ENCODE results near the gene PGM1. TPM values are rescaled to one million over a fixed set of nuclear protein-coding genes. Genes with fewer than 3 reads are reported as not detected.

PGM1 gene
- total and polyA plus RNA-seq, 8 donors = 11.3 to 82.8 (median 28.9) TPM

- H3K9me3 ChIP-seq = no peaks in the 10 kb centered on the region
- WGBS, 5 donors = 90 to 99% (median 95%) methylated on average over 3 of the region's 3 CpGs
- H3K36me3 ChIP-seq = no peaks in the 10 kb centered on the region
- no peak for DNase-seq
- intact Hi-C loops (cut with DNase I; ENCODE audit: low total_unique reads) = no loop called here
- no peak for TF ChIP-seq POLR2AphosphoS5 (IDR thresholded peaks at IDR 0.05)
- no peak for TF ChIP-seq POLR2A (IDR thresholded peaks at IDR 0.05)
- peaks cover 5 to 28% (median 16%) of the 10 kb centered on the region in 4 donors for H3K4me1 ChIP-seq
- no peak overlapping the region for H3K27ac ChIP-seq
- H3K27me3 ChIP-seq = no peaks in the 10 kb centered on the region
- no peak overlapping the region for H3K4me3 ChIP-seq
These were observed 84.3 kb downstream of the PGM1 start for GRCh38 chr1:63677497-63677896.

GRCh38 chr1:63678200-63678599 lies 85.0 kb downstream of the PGM1 start:
- TF ChIP-seq POLR2A (IDR thresholded peaks at IDR 0.05) (no peak), EP300 (IDR thresholded peaks at IDR 0.05) (no peak), CTCF (IDR thresholded peaks at IDR 0.05) (no peak), POLR2AphosphoS5 (IDR thresholded peaks at IDR 0.05) (no peak)
- Histone ChIP-seq H3K36me3 (no peaks in the 10 kb centered on the region), H3K27me3 (no peaks in the 10 kb centered on the region), H3K4me1 (peaks cover 5 to 28% (median 16%) of the 10 kb centered on the region in 4 donors), H3K4me3 (no peak overlapping the region), H3K9me3 (no peaks in the 10 kb centered on the region), H3K27ac (no peak overlapping the region)
- no peak for DNase-seq
- 21 to 55% (median 32%) methylated on average over 1 of the region's 1 CpG for WGBS, 5 donors
- intact Hi-C loops (cut with DNase I; ENCODE audit: low total_unique reads) = no loop called here

DNA sequence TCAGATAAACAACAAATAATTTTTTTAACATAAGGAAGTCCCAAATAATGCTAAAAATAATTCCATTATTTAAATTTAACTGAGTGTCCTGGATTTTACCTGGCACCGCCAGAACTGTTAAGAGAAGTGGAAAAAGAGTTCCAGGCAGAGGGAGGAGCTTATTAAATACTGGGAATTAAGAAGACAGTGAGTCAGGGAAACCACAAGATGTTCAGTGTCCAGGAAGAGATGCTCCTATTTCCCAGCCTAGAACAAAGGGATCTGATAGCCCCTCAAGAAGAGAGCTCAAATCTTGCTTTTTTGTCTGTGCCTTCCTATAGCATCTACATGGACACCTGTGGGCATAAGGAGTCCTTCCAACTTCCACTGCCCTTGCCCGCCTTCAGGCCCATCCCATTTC lies 85.9 kb downstream of the PGM1 start:
- Histone ChIP-seq H3K27ac (no peak overlapping the region), H3K4me3 (no peak overlapping the region), H3K36me3 (no peaks in the 10 kb centered on the region), H3K27me3 (no peaks in the 10 kb centered on the region), H3K4me1 (peaks cover 5 to 22% (median 13%) of the 10 kb centered on the region in 4 donors), H3K9me3 (no peaks in the 10 kb centered on the region)
- 88 to 95% (median 90%) methylated on average over 2 of the region's 2 CpGs for WGBS, 5 donors
- no peak for TF ChIP-seq POLR2A (IDR thresholded peaks at IDR 0.05)
- no peak for TF ChIP-seq EP300 (IDR thresholded peaks at IDR 0.05)
- no peak for TF ChIP-seq CTCF (IDR thresholded peaks at IDR 0.05)
- TF ChIP-seq POLR2AphosphoS5 (IDR thresholded peaks at IDR 0.05) = no peak
- intact Hi-C loops (cut with DNase I; ENCODE audit: low total_unique reads) = no loop called here
- DNase-seq = no peak

GRCh38 chr1:63679589-63679988 lies 86.4 kb downstream of the PGM1 start:
- intact Hi-C loops (cut with DNase I; ENCODE audit: low total_unique reads) = no loop called here
- Histone ChIP-seq H3K27ac (no peak overlapping the region), H3K4me3 (no peak overlapping the region), H3K9me3 (no peaks in the 10 kb centered on the region), H3K4me1 (peaks cover 5 to 17% (median 10%) of the 10 kb centered on the region in 4 donors), H3K36me3 (no peaks in the 10 kb centered on the region), H3K27me3 (no peaks in the 10 kb centered on the region)
- DNase-seq = no peak
- 90 to 98% (median 97%) methylated on average over 3 of the region's 3 CpGs for WGBS, 5 donors
- TF ChIP-seq POLR2A (IDR thresholded peaks at IDR 0.05) (no peak), CTCF (IDR thresholded peaks at IDR 0.05) (no peak)

GRCh38 chr1:63682936-63683335 lies 89.7 kb downstream of the PGM1 start:
- Histone ChIP-seq H3K4me3 (no peak overlapping the region), H3K36me3 (no peaks in the 10 kb centered on the region), H3K27ac (no peak overlapping the region), H3K9me3 (no peaks in the 10 kb centered on the region), H3K4me1 (no peaks in the 10 kb centered on the region), H3K27me3 (no peaks in the 10 kb centered on the region)
- TF ChIP-seq POLR2AphosphoS5 (IDR thresholded peaks at IDR 0.05) (no peak), CTCF (IDR thresholded peaks at IDR 0.05) (no peak), EP300 (IDR thresholded peaks at IDR 0.05) (no peak), POLR2A (IDR thresholded peaks at IDR 0.05) (no peak)
- 85 to 95% (median 92%) methylated on average over 5 of the region's 5 CpGs for WGBS, 5 donors
- no peak for DNase-seq
- intact Hi-C loops (cut with DNase I; ENCODE audit: low total_unique reads) = loop anchor here (10.0 kb wide), 1 partner anchor 562 kb away; no protein-coding TSS in a partner anchor

All from stomach (tissue), 9 donors.